ENCODE data around the gene ATXN3. TPM values are rescaled to one million over a fixed set of nuclear protein-coding genes. Genes with fewer than 3 reads are reported as not detected.

ATXN3 gene
- polyA plus RNA-seq, 2 of the 4 experiments (the other 2 are of a cell fraction), result 23.8 to 41.8 TPM

GRCh38 chr14:92134456-92134855 is 28.1 kb upstream of the ATXN3 start:
- H3K27ac ChIP-seq, result no peak overlapping the region
- ATAC-seq, result no peak
- no peak for FAIRE-seq
- DNase-seq (ENCODE audit: low read depth in 1 of 2, low spot score in 1 of 2), result no peak
- no peak overlapping the region for H3K4me2 ChIP-seq
- no peaks in the 10 kb centered on the region for H3K9me3 ChIP-seq
- H3K4me1 ChIP-seq, result no peaks in the 10 kb centered on the region
- CTCF ChIA-PET, result interaction anchor here (0.5 to 4.7 kb wide), 20 partner anchors 9 to 646 kb away, joined by 3 to 32 read pairs (median 6); partner anchors contain the start of genes ATXN3, CPSF2 and NDUFB1
- TF ChIP-seq GATA3 (IDR thresholded peaks at IDR 0.05; ENCODE audit: borderline replicate concordance) (no peak), TFCP2L1 (CRISPR knock-in tag; IDR thresholded peaks at IDR 0.05) (no peak), HES2 (IDR thresholded peaks at IDR 0.05) (no peak), EHF (CRISPR knock-in tag; IDR thresholded peaks at IDR 0.05) (no peak), POLR2AphosphoS2 (conservative IDR thresholded peaks at IDR 0.05; ENCODE audit: low read length) (no peak), RCOR1 (IDR thresholded peaks at IDR 0.05; ENCODE audit: low read depth, low read length) (no peak), EP300 (IDR thresholded peaks at IDR 0.05) (no peak)
- WGBS (ENCODE audit: missing lambda C conversion rate), result 71% methylated on average over 1 of the region's 1 CpG
- H3K4me3 ChIP-seq, result no peak overlapping the region
- POLR2A ChIA-PET, result interaction anchor here (1.4 kb wide), 1 partner anchor 13 kb away, joined by 3 read pairs; the partner anchor contains the start of genes CPSF2 and NDUFB1

- peak overlapping the region; percentile 94 for H3K4me3 ChIP-seq
- ChIA-PET POLR2A (interaction anchor here (0.6 to 5.2 kb wide), 4 partner anchors 12 to 1017 kb away, joined by 3 to 60 read pairs (median 4); partner anchors contain the start of genes ATXN3 and GOLGA5), CTCF (interaction anchor here (0.7 to 10.3 kb wide), 5 partner anchors 12 to 568 kb away, joined by 3 to 99 read pairs (median 4); partner anchors contain the start of gene ATXN3)
- peak overlapping the region; percentile 97 to 98 for H3K27ac ChIP-seq
- FAIRE-seq (no peak), DNase-seq (ENCODE audit: low read depth in 1 of 2, low spot score in 1 of 2) (no peak), ATAC-seq (peak in 1 of 2 experiments; percentile 20; a peak in 1 of 6 replicates)
- 22% methylated on average over 9 of the region's 9 CpGs for WGBS (ENCODE audit: missing lambda C conversion rate)
- TF ChIP-seq KDM1A (IDR thresholded peaks at IDR 0.05; ENCODE audit: low read depth) (no peak), CBX8 (IDR thresholded peaks at IDR 0.05) (no peak), ELK1 (IDR thresholded peaks at IDR 0.05; ENCODE audit: low read depth, low read length) (no peak), NR3C1 (IDR thresholded peaks at IDR 0.05) (no peak), MAFK (IDR thresholded peaks at IDR 0.05; ENCODE audit: partially characterized antibody) (no peak), E2F6 (IDR thresholded peaks at IDR 0.05; ENCODE audit: borderline replicate concordance, low read depth) (no peak), ZC3H11A (IDR thresholded peaks at IDR 0.05) (no peak), JUN (IDR thresholded peaks at IDR 0.05) (no peak), HOXB5 (CRISPR knock-in tag; IDR thresholded peaks at IDR 0.05) (no peak)
- H3K4me2 ChIP-seq, result peak overlapping the region; percentile 91
- no peaks in the 10 kb centered on the region for H3K9me3 ChIP-seq
- H3K4me1 ChIP-seq, result peaks cover 14% of the 10 kb centered on the region; the same call in 2 of the 3 replicates
Observed at GRCh38 chr14:92122761-92123160, 16.4 kb upstream of the ATXN3 start.

GRCh38 chr14:92122351-92122677 is 15.9 kb upstream of the ATXN3 start:
- H3K9me3 ChIP-seq, result no peaks in the 10 kb centered on the region
- CTCF ChIA-PET, result interaction anchor here (0.6 to 10.3 kb wide), 6 partner anchors 12 to 569 kb away, joined by 3 to 99 read pairs (median 4); partner anchors contain the start of gene ATXN3
- DNase-seq (ENCODE audit: low read depth in 1 of 2, low spot score in 1 of 2), result peak; percentile 10 to 18

More at GRCh38 chr14:92122351-92122677, 15.9 kb upstream of the ATXN3 start:
- H3K27ac ChIP-seq, result peak overlapping the region; percentile 97 to 98
- H3K4me1 ChIP-seq, result peaks cover 14% of the 10 kb centered on the region; the same call in 2 of the 3 replicates
- TF ChIP-seq NFE2L2 (conservative IDR thresholded peaks at IDR 0.05; ENCODE audit: low read length) (no peak), PHF8 (IDR thresholded peaks at IDR 0.05; ENCODE audit: borderline replicate concordance, low read depth) (0 out of 2 replicates have a peak, but pooled peaks have one; percentile 29), CBX2 (IDR thresholded peaks at IDR 0.05; ENCODE audit: borderline replicate concordance, low read depth) (no peak), BCL3 (IDR thresholded peaks at IDR 0.05) (no peak), POLR2A (IDR thresholded peaks at IDR 0.05; ENCODE audit: low read length) (no peak), ZC3H11A (IDR thresholded peaks at IDR 0.05) (no peak), MAX (IDR thresholded peaks at IDR 0.05) (0 out of 2 replicates have a peak, but pooled peaks have one; percentile 8)
- H3K4me2 ChIP-seq, result peak overlapping the region; percentile 91
- H3K4me3 ChIP-seq, result peak overlapping the region; percentile 94
- WGBS (ENCODE audit: missing lambda C conversion rate), result 1% methylated on average over 22 of the region's 22 CpGs
- peak; percentile 40 to 51 for ATAC-seq
- no peak for FAIRE-seq
- POLR2A ChIA-PET, result interaction anchor here (0.6 to 5.2 kb wide), 6 partner anchors 11 to 672 kb away, joined by 3 to 60 read pairs (median 4); partner anchors contain the start of genes ATXN3, GOLGA5 and TRIP11

Data from A549 (cell line).